H9 (cell line): ENCODE data around the gene TMTC2. TPM values are rescaled to one million over a fixed set of nuclear protein-coding genes. Genes with fewer than 3 reads are reported as not detected.

Experiments
- DNase-seq: peaks from one replicate; pipeline ENCODE4 v3.0.0-alpha.2; 2017
- H2AFZ ChIP-seq: one replicate; pipeline ENCODE4 v1.6.1; 2013; ENCODE audit warnings: mild to moderate bottlenecking, low read length, control low read depth, moderate library complexity
- H2AK5ac ChIP-seq: 2 replicates; pipeline ENCODE4 v1.6.1; 2013; ENCODE audit warnings: low read length, control low read depth, mixed read lengths; ENCODE audit not compliant: insufficient read length
- H2BK120ac ChIP-seq: one replicate; pipeline ENCODE4 v1.6.1; 2013; ENCODE audit warnings: low read depth, mild to moderate bottlenecking, low read length, control low read depth, inconsistent platforms; ENCODE audit not compliant: poor library complexity, severe bottlenecking
- H2BK12ac ChIP-seq: 2 replicates; pipeline ENCODE4 v1.6.1; 2013; ENCODE audit warnings: low read length, control low read depth, mixed read lengths, low read depth; ENCODE audit not compliant: insufficient read length
- H2BK15ac ChIP-seq: 2 replicates; pipeline ENCODE4 v1.6.1; 2013; ENCODE audit warnings: low read depth, low read length, control low read depth
- H2BK20ac ChIP-seq: one replicate; pipeline ENCODE4 v1.6.1; 2013; ENCODE audit warnings: low read depth, mild to moderate bottlenecking, low read length, control low read depth, inconsistent platforms; ENCODE audit not compliant: poor library complexity, severe bottlenecking
- H2BK5ac ChIP-seq: 2 replicates; pipeline ENCODE4 v1.6.1; 2013; ENCODE audit warnings: low read length, control low read depth, mixed read lengths; ENCODE audit not compliant: insufficient read length
- H3K14ac ChIP-seq: 2 replicates; pipeline ENCODE4 v1.6.1; 2013; ENCODE audit warnings: low read length, control low read depth; ENCODE audit not compliant: insufficient read depth
- H3K18ac ChIP-seq: 2 replicates; pipeline ENCODE4 v1.6.1; 2013; ENCODE audit warnings: low read depth, mild to moderate bottlenecking, mixed read lengths, low read length, control low read depth; ENCODE audit not compliant: insufficient read length
- H3K23ac ChIP-seq: 2 replicates; pipeline ENCODE4 v1.6.1; 2013; ENCODE audit warnings: low read length, control low read depth, mixed read lengths, low read depth; ENCODE audit not compliant: insufficient read length
- H3K23me2 ChIP-seq: 2 replicates; pipeline ENCODE4 v1.6.1; 2013; ENCODE audit warnings: low read depth, mild to moderate bottlenecking, mixed read lengths, low read length, control low read depth; ENCODE audit not compliant: insufficient read length, poor library complexity, severe bottlenecking
- H3K27ac ChIP-seq: 2 replicates; pipeline ENCODE4 v1.5.1; 2013; ENCODE audit warnings: low read length, control low read depth, mixed read lengths, low read depth; ENCODE audit not compliant: insufficient read length
- H3K27me3 ChIP-seq: 2 replicates; pipeline ENCODE4 v1.6.1; 2013; ENCODE audit warnings: low read length, control low read depth, inconsistent platforms; ENCODE audit not compliant: insufficient read depth
- H3K4ac ChIP-seq: 2 replicates; pipeline ENCODE4 v1.6.1; 2013; ENCODE audit warnings: low read depth, mild to moderate bottlenecking, control low read depth, inconsistent platforms, low read length, moderate library complexity
- H3K4me1 ChIP-seq: 2 replicates; pipeline ENCODE4 v1.6.1; 2013; ENCODE audit warnings: low read length, control low read depth, inconsistent platforms; ENCODE audit not compliant: insufficient read depth
- H3K4me2 ChIP-seq: 2 replicates; pipeline ENCODE4 v1.6.1; 2013; ENCODE audit warnings: low read length, control low read depth, mixed read lengths; ENCODE audit not compliant: insufficient read length, insufficient read depth
- H3K56ac ChIP-seq: 2 replicates; pipeline ENCODE4 v1.6.1; 2013; ENCODE audit warnings: low read depth, mild to moderate bottlenecking, mixed read lengths, low read length, control low read depth; ENCODE audit not compliant: insufficient read length
- H3K79me1 ChIP-seq: 2 replicates; pipeline ENCODE4 v1.6.1; 2013; ENCODE audit warnings: low read depth, mild to moderate bottlenecking, moderate library complexity, low read length, control low read depth, inconsistent platforms; ENCODE audit not compliant: insufficient read depth, poor library complexity, severe bottlenecking
- H3K79me2 ChIP-seq: 2 replicates; pipeline ENCODE4 v1.6.1; 2013; ENCODE audit warnings: low read length, control low read depth, inconsistent platforms; ENCODE audit not compliant: insufficient read depth
- H3K9ac ChIP-seq: 2 replicates; pipeline ENCODE4 v1.6.1; 2013; ENCODE audit warnings: low read length, control low read depth, mixed read lengths; ENCODE audit not compliant: insufficient read length; ENCODE audit errors: extremely low read depth
- H3K9me3 ChIP-seq: one replicate; pipeline ENCODE4 v1.6.1; 2013; ENCODE audit warnings: low read depth, low read length, inconsistent platforms; ENCODE audit not compliant: control insufficient read depth
- H3T11ph ChIP-seq: one replicate; pipeline ENCODE4 v1.6.1; 2013; ENCODE audit warnings: mild to moderate bottlenecking, low read length, control low read depth, inconsistent platforms
- H4K20me1 ChIP-seq: one replicate; pipeline ENCODE4 v1.6.1; 2013; ENCODE audit not compliant: control insufficient read depth, insufficient read length, insufficient read depth
- H4K5ac ChIP-seq: 2 replicates; pipeline ENCODE4 v1.6.1; 2013; ENCODE audit warnings: low read depth, mild to moderate bottlenecking, mixed read lengths, low read length, control low read depth; ENCODE audit not compliant: insufficient read length
- H4K8ac ChIP-seq: replicated peaks from 2 replicates; pipeline ENCODE4 v1.6.1; 2013; ENCODE audit warnings: low read length, control low read depth, mixed read lengths, low read depth; ENCODE audit not compliant: insufficient read length
- H4K91ac ChIP-seq: 2 replicates; pipeline ENCODE4 v1.6.1; 2013; ENCODE audit warnings: low read depth, mild to moderate bottlenecking, moderate library complexity, mixed read lengths, low read length, control low read depth; ENCODE audit not compliant: insufficient read length
- H3K27ac Mint-ChIP-seq, 3 experiments: 2 replicates in 2 of 3; 3 replicates in 1 of 3; pipeline ENCODE4 v1.8.0; 2020 to 2021; ENCODE audit warnings: mixed read lengths in 3 of 3, mild to moderate bottlenecking in 1 of 3, moderate library complexity in 1 of 3
- H3K27me3 Mint-ChIP-seq: 2 replicates; pipeline ENCODE4 v1.8.0; 2021; ENCODE audit warnings: low read depth, mild to moderate bottlenecking, moderate library complexity, mixed read lengths
- H3K36me3 Mint-ChIP-seq, 3 experiments: 2 replicates in 2 of 3; 3 replicates in 1 of 3; pipeline ENCODE4 v1.8.0; 2020 to 2021; ENCODE audit warnings: low read depth in 3 of 3, mixed read lengths in 3 of 3; ENCODE audit not compliant: insufficient read depth in 1 of 3
- H3K4me1 Mint-ChIP-seq, 2 experiments: 2 replicates each; pipeline ENCODE4 v1.8.0; 2020; ENCODE audit warnings: mixed read lengths in 2 of 2
- H3K4me3 Mint-ChIP-seq, 2 experiments: 2 replicates in 1 of 2; 3 replicates in 1 of 2; pipeline ENCODE4 v1.8.0; 2020 to 2021; ENCODE audit warnings: mild to moderate bottlenecking in 2 of 2, mixed read lengths in 2 of 2, moderate library complexity in 1 of 2
- H3K9me3 Mint-ChIP-seq, 2 experiments: 2 replicates in 1 of 2; 3 replicates in 1 of 2; pipeline ENCODE4 v1.8.0; 2020; ENCODE audit warnings: mild to moderate bottlenecking in 2 of 2, mixed read lengths in 2 of 2, moderate library complexity in 1 of 2
- CTCF ChIP-seq: fragments of 200-600 bp; sonication (generic); conservative IDR thresholded peaks from 3 replicates; pipeline ENCODE4 v1.8.0; 2021; ENCODE audit warnings: antibody characterized with exemption, mild to moderate bottlenecking
- WGBS: extraction: QIAGEN DNeasy Blood & Tissue Kit; methylation state at CpG from one replicate; pipeline ENCODE4 v1.1.7; 2013; ENCODE audit warnings: missing lambda C conversion rate, low lambda C conversion rate, mixed read lengths; ENCODE audit not compliant: insufficient read length; ENCODE audit errors: extremely low coverage; 5-methylcytosine and 5-hydroxymethylcytosine counted together
- total RNA-seq: library from RNA; stranded (reverse); gene quantifications from 2 replicates; pipeline ENCODE4 v1.2.1, GENCODE V29; 2021

TMTC2 gene
- total RNA-seq, 1 experiment from 2014 or later = 3.1 TPM

DNA sequence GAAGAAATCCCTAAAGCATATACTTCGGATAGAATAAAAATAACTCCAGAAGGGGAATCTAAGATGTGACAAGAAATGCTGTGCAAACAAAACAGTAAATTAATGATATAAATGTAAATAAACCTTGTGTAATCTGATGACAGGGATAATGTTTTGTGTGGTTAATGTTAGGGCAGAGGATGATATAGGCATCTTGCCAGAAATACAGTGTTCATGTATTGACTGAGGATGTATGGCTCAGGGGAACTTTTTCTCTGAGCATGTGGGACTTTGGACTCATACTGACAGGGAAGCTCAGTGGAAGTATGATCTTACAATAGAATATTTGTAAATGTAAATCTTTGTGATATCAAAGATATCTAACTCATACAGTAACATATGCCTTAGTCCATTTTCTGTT, 420.2 kb downstream of the TMTC2 start:
- Histone ChIP-seq H3K9me3 (no peaks in the 10 kb centered on the region), H2AK5ac (no peak overlapping the region), H4K91ac (no peak overlapping the region), H2BK15ac (no peak overlapping the region), H2BK12ac (no peak overlapping the region), H4K8ac (no peak overlapping the region), H3K4me1 (no peaks in the 10 kb centered on the region), H3K56ac (no peak overlapping the region), H2BK5ac (no peak overlapping the region), H3K4ac (no peak overlapping the region), H2AFZ (no peak overlapping the region), H4K20me1 (no peaks in the 10 kb centered on the region), H3K4me2 (no peak overlapping the region), H3K14ac (no peak overlapping the region), H2BK120ac (no peak overlapping the region), H3K27ac (no peak overlapping the region), H3K18ac (no peak overlapping the region), H3K79me2 (no peaks in the 10 kb centered on the region), H3K79me1 (no peaks in the 10 kb centered on the region), H3K23me2 (no peaks in the 10 kb centered on the region), H3T11ph (no peak overlapping the region), H3K9ac (no peak overlapping the region), H3K27me3 (no peaks in the 10 kb centered on the region), H3K23ac (no peak overlapping the region), H2BK20ac (no peak overlapping the region), H4K5ac (no peak overlapping the region)
- no peaks in the 10 kb centered on the region; the same call in 1 of the 2 replicates for H3K27me3 Mint-ChIP-seq
- peaks cover 0 to 11% (median 5%) of the 10 kb centered on the region in 3 experiments; a peak in 2 of 7 replicates for H3K36me3 Mint-ChIP-seq
- no peak overlapping the region for H3K27ac Mint-ChIP-seq
- TF ChIP-seq CTCF = no peak
- H3K4me1 Mint-ChIP-seq = no peaks in the 10 kb centered on the region
- no peaks in the 10 kb centered on the region; a peak in 1 of 5 replicates for H3K9me3 Mint-ChIP-seq
- no peak overlapping the region for H3K4me3 Mint-ChIP-seq
- WGBS = no CpG with 5 or more reads among the region's 1 CpG
- DNase-seq = no peak
